Putamen (tissue), 1 donor: ENCODE measurements around the gene EXOSC6.
"Not testable (repeated sequence)": the region's sequence is repeated elsewhere in the genome, so short reads cannot be mapped to it uniquely, and the experiment has no call there.

Source experiments
- DNase-seq: peaks from one replicate; pipeline ENCODE4 v3.0.0-alpha.2; 2016; ENCODE audit warnings: low spot score

Gene EXOSC6

DNA sequence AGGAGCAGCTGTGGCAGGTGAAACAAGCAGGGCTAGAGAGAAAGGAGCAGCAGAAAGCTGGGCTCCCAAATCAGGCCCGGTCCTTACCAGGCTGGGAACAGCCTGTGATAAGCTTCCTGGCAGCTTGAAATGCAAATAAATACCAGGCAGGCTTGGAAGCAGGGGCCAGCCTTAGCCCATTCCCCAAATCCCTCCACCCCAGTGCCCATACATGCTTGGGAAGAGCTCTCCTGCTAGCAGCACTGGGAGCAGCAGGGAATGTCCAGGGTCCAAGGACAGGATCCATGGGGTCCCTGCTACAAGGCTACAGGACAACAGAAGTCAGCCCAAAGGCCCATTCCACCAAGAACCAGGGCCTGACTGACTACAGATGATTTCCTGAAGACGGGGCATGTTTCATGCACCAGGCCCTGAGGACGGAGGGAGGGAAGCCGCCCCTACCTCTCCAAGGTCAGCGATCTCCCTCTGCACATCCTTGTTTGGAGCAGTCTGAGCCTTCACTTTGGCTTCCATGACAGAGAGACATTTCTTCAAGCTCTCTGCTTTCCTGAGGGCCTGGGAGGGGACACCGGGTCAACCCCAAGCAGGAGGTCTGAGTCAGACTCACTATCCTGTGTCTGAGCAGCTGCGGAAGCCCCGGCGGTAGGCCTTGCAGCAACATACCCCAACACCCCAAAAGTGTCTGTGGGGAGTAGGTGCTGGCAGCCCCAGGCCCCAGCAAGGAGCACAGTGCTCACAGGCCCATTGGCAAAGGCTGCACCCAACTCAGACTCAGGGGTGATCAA lies 2.6 kb upstream of the EXOSC6 start:
- DNase-seq: no peak

DNA sequence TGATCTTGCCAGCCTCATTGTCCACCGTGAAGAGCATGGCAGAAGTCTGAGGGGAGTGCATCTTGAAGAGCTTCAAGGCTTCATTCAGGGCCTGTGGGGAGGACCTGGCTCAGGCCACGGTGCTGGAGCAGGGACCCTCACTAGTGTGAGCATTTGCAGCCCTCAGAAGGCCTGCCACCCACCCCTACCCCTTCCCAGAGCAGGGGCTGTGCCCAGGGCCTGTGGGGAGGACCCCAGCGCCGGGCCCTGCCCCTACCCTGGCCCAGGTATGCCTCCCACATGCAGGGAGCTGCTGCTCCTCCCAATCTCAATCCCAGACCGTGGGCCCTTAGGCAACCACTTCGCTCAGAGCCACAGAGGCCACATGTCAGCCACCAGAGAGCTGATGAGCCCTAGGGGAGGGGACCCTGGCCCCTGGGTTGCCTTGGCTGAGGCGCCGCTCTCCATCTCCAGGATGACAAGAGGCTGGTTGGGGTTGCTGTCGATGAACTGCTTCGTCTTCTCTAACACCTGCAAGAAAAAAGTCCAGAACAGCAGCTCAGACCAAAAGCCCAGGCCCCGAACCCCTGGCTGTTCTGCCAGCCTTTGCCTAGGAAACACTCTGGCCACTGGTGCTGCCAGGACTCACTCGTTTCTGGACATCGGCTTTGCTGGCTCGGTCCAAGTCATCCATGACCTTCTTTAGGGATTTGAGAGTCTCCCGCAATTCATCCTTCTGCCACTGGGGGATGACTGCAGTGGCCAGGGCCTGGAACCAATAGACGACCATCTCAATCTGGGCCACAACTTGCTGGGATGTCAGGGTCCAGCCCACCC lies 1.8 kb upstream of the EXOSC6 start:
- no peak for DNase-seq

DNA sequence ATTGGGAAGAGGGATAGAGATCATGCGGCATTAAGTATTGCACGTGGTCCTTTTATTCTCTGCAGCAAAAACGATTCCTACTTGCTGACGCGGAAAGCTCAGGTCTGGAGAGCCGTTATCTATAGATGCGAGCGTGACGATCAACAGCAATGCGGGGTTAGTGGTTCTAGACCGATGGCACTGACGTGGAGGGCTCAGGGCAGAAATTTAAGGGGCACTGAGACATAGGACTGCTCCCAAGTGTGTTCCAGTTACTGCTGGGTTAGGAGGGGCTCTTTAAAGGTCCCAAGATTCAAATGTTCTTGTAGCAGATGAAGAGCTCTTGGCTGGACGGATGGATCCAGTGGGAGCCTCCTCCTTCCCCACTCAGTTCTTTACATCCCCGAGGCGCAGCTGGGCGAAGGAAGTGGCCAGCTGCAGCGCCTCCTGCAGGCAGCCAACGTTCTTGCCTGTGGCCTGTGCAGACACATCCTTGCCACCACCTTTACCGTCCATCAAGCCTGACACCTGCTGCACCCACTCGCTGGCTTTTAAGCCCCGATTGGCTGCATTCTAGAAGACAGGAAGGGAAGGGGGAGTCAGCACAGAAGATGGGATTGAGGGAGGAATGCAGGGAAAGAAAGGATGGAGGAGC lies 732 bp upstream of the EXOSC6 start:
- DNase-seq: no peak

DNA sequence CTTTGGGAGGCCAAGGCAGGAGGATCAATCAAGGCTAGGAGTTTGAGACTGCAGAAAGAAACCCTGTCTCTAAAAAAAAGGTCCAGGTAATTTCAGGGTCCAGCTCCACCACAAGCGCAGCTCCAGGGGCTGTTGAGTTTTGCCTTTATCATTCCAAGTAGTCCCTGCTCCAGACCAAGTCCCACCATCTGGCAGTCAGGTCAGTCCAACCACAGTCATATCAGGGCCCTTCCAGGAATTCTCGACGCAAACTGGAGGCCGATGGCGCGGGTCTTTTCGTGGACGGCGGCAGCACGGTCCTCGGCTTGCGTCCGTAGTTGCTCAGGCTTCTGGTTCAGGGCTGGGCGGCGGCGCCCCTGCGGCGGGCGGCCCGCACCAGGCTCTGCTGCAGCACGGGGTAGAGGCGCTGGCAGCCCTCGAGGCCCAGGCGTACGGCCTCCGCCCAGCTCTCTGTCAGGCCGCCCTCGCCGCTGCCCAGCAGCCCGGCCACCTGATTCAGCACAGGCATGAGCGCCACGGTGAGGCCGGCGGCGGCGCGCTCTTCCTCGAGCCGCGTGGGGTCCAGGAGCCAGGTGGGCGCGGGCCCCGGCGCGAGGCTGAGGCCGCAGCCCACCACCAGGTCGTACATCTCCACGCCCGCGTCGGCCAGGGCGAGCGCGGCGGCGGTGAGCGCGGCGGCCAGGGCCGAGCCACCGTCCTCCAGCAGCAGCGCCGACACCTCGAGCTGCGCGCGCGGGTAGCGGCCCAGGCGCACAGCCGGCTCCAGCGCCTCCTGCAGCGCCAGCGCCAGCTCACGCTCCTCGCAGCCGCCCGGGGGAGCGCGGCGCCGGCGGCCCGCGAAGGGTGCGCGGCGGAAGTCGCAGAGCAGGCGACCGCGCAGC lies 752 bp downstream of the EXOSC6 start:
- no peak for DNase-seq

DNA sequence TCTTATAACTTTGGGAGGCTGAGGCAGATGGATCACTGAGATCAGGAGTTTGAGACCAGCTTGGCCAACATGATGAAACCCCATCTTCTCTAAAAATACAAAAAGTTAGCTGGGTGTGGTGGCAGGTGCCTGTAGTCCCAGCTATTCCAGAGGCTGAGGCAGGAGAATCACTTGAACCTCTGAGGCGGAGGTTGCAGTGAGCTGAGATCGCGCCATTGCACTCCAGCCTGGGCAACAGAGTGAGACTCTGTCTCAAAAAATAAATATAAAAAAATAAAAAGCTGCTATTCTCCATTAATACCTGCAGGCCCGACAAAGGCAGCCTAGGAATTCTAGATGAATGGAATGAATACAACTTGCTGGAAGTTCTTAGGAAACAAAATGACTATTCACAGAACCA lies 2.0 kb downstream of the EXOSC6 start:
- DNase-seq: not testable (repeated sequence)

DNA sequence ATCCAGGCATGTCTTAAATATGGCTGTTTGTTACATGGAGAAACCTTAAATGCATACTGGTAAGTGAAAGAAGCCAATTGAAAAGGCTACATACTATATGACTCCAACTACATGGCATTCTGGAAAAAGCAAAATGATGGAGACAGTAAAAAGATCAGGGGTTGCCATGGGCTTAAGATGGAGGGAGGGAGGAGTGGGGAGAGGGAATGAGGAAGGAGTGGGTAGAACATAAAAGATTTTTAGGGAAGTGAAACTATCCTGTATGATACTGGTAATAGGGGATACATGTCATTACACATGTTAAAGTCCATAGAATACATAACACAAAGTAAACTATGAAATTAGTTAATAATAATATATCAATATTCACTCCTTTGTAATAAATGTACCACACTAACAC lies 13.0 kb downstream of the EXOSC6 start:
- not testable (repeated sequence) for DNase-seq

DNA sequence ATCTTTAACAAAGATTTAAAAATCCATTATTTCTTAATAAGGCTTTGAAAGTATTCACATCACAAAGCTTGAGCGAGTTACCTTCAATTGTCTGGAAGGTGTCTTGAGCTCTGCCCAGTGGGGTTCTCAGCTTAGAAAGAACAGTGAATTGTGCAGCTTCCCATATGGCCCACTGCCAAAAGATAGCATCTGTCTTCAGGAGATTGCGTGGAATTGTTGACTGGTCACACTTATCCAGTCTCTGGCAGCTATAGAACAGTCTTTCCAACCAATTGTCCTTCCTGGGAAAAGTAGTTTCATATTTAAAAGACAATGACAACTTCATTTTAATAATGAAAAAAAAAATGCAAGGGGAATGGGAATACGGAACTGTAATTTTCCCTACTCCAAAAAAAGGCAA lies 19.9 kb downstream of the EXOSC6 start:
- not testable (repeated sequence) for DNase-seq

DNA sequence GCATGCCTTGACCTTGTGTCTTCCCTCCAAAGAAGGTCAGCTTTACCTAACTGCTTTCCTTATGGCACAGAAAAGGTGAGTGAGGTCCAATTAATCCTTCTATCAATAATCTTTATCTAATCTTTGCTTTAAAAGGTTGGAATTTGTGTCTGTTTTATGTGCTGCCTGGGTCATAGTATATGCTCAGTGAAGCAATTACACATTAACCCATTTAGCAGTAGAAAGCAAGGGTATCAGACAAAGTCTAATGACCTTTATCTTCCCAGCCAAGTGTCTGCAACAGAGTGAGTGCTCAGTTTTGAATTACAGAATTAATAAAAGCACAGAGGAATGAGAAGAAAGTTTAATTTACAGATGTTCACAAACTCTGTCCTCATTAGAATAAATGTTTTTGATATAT lies 25.7 kb downstream of the EXOSC6 start:
- not testable (repeated sequence) for DNase-seq

DNA sequence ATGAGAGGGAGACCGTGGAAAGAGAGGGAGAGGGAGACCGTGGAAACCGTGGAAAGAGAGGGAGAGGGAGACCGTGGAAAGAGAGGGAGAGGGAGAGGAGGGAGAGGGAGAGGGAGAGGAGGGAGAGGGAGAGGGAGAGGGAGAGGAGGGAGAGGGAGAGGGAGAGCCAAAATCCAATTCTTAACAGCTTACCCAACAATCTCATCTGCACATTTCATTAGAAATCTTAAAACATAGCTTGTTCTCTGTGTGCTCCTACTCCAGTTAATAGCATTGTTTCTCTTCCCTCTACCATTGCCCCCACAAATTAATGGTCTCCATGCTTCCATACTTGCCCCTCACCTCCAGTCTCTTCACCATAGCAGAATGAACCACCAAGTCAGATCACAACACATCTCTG lies 26.3 kb downstream of the EXOSC6 start:
- not testable (repeated sequence) for DNase-seq

DNA sequence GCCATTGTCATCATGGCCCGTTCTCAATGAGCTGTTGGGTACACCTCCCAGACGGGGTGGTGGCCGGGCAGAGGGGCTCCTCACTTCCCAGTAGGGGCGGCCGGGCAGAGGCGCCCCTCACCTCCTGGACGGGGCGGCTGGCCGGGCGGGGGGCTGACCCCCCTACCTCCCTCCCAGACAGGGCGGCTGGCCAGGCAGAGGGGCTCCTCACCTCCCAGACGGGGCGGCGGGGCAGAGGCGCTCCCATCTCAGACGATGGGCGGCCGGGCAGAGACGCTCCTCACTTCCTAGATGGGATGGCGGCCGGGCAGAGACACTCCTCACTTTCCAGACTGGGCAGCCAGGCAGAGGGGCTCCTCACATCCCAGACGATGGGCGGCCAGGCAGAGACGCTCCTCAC lies 27.1 kb downstream of the EXOSC6 start:
- not testable (repeated sequence) for DNase-seq

DNA sequence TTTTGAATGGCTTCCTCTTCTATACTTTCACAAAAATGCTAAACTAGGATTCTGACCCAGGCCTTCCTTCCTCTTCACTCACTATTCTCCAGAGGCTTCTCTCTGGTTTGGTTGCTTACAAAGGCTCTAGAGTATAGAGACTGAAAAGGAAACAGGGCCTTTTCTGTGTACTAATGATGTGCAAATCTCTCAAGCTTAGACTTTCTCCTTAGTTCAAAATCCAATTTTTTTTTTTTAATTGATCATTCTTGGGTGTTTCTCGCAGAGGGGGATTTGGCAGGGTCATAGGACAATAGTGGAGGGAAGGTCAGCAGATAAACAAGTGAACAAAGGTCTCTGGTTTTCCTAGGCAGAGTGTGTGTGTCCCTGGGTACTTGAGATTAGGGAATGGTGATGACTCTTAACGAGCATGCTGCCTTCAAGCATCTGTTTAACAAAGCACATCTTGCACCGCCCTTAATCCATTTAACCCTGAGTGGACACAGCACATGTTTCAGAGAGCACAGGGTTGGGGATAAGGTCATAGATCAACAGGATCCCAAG lies 27.7 kb downstream of the EXOSC6 start:
- not testable (repeated sequence) for DNase-seq

DNA sequence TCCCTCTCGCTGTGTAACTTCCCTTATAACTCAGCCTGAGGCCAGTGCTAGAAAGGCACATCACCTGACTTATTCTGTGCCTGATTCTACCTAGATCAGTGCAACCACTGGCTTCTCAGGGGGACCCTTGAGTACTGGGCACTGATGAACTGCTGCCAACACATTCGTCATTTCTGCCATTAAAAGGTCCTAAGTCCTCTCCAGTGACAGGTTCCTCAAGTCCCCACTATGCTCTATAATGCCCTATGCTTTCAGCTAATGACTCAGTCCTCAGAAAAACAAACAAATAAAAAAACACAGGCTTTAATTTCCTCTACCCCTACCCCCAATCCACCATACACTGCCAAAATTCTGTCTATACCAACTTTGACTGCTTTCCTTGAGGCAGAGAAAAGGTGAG lies 28.5 kb downstream of the EXOSC6 start:
- DNase-seq: not testable (repeated sequence)

DNA sequence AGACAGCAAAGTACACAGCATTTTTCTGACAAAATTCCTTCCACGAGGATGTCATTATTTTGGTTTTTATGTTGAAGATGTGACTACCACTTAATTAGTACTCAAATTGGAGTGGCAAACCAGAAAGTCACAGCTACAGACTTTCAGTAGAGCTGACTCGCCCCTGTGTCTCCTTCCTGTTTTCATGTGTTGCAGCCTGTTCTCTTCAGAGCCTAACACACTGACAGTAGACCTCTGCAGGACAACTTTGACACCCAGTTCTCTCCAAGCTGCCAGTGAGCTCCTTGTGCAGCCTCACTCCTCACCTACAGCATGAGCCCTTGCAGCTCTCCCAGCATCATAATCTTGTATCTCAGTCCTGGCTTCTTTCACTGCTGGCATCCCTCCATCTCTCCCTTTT lies 29.2 kb downstream of the EXOSC6 start:
- not testable (repeated sequence) for DNase-seq

DNA sequence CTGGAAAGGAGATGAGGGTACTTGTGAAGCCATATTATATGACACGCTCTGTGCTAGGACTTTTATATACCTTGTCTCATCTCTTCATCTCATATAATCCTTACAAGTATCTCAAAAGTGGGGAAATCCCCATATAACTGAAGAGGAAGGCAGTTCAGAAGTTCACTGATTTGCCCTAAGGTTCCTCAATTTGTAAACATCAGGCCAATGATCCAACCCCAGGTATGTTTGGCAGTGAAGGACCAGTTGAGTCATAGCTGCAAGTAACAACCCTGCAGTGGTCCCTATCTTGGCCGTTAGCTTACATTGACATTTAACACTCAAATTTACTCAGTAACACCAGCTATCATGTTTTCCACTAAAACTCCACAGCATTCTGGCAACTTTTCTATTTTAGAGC lies 33.2 kb downstream of the EXOSC6 start:
- not testable (repeated sequence) for DNase-seq

DNA sequence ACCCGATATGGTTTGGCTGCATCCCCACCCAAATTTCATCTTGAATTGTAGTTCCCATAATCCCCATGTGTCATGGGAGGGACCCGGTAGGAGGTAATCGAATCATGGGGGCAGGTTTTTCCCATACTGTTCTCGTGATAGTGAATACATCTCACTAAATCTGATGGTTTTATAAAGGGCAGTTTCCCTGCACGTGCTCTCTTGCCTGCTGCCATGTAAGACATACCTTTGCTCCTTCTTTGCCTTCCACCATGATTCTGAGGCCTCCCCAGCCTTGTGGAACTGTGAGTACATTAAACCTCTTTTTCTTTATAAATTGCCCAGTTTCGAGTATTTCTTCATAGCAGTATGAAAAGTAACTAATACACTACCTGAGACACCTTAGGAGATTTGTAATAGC lies 45.4 kb downstream of the EXOSC6 start:
- not testable (repeated sequence) for DNase-seq

DNA sequence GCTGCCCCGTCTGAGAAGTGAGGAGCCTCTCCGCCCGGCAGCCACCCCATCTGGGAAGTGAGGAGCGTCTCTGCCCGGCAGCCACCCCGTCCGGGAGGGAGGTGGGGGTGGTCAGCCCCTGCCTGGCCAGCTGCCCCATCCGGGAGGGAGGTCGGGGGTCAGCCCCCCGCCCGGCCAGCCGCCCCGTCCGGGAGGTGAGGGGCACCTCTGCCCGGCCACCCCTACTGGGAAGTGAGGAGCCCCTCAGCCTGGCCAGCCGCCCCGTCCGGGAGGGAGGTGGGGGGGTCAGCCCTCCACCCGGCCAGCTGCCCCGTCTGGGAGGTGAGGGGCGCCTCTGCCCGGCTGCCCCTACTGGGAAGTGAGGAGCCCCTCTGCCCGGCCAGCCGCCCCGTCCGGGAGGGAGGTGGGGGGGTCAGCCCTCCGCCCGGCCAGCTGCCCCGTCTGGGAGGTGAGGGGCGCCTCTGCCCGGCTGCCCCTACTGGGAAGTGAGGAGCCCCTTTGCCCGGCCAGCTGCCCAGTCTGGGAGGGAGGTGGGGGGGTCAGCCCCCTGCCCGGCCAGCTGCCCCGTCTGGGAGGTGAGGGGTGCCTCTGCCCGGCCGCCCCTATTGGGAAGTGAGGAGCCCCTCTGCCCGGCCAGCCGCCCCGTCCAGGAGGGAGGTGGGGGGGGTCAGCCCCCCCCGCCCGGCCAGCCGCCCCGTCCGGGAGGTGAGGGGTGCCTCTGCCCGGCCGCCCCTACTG lies 46.9 kb downstream of the EXOSC6 start:
- not testable (repeated sequence) for DNase-seq

DNA sequence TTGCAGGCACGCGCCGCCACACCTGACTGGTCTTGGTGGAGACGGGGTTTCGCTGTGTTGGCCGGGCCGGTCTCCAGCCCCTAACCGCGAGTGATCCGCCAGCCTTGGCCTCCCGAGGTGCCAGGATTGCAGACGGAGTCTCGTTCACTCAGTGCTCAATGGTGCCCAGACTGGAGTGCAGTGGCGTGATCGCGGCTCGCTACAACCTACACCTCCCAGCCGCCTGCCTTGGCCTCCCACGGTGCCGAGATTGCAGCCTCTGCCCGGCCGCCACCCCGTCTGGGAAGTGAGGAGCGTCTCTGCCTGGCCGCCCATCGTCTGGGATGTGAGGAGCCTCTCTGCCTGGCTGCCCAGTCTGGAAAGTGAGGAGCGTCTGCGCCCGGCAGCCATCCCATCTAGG lies 47.7 kb downstream of the EXOSC6 start:
- not testable (repeated sequence) for DNase-seq

DNA sequence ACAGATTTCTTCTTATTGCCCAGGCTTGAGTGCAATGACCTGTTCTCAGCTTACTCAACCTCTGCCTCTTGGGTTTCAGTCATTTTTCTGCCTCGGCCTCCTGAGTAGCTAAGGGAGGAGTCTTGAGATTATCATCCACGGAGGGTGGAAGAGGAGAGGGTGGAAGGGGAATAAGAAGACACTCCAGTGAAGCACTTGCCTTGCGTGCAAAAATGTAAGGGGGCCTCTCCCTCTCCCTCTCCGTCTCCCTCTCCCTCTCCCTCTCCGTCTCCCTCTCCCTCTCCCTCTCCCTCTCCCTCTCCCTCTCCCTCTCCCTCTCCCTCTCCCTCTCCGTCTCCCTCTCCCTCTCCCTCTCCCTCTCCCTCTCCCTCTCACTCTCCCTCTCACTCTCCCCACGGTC lies 48.2 kb downstream of the EXOSC6 start:
- DNase-seq: not testable (repeated sequence)

DNA sequence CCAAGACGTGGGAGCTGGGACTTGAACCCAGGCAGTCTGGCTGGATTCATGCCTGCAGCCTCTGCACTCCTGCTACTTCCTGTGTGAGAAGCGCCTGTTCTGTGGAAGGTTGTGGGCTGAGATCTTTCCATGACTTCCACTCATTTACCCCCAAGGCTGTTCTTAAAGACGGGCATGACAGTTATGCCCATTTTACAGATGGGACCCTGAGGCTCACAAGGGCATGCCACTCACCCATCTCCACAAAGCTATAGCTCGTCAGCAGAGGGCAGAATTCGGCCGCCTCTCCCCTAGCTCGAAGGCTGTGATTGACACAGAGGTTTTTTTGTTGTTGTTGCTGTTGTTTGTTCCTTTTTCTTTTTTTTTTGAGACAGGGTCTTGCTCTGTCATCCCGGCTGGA lies 51.7 kb downstream of the EXOSC6 start:
- not testable (repeated sequence) for DNase-seq

DNA sequence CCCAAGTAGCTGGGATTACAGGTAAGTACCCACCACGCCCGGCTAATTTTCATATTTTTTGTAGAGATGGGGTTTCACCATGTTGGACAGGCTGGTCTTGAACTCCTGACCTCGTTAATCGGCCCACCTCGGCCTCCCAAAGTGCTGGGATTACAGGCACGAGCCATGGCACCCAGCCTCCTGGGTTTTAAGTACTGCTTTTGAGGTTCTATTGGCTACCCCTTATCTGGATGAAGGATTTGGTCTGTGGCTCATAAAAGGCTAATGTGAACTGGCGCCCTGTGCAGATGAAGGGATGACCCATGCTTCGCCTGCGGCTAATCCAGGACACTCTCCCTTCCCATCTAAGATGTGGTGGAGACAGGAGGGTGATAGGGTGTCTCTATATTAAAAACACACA lies 52.6 kb downstream of the EXOSC6 start:
- DNase-seq: not testable (repeated sequence)

DNA sequence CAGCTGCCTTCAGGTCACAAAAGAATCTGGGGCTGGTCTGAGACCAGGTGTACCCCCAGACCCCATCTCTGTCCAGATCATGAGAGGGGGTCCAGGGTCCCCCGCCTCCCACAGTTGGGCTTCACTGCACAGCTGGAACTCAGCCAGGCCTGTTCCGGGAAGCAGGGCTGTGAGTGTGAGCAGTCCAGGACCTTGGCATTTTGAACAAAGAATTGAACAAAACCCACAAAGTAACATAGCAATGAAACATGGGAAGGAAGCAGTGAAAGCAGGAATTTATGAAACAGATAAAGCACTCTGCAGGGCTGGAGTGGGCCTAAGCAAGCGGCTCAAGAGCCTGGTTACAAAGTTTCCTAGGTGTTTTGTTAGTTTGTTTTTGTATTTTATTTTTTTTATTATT lies 53.1 kb downstream of the EXOSC6 start:
- DNase-seq: not testable (repeated sequence)
